ENCODE results near the gene DLST.

DLST gene

DNA sequence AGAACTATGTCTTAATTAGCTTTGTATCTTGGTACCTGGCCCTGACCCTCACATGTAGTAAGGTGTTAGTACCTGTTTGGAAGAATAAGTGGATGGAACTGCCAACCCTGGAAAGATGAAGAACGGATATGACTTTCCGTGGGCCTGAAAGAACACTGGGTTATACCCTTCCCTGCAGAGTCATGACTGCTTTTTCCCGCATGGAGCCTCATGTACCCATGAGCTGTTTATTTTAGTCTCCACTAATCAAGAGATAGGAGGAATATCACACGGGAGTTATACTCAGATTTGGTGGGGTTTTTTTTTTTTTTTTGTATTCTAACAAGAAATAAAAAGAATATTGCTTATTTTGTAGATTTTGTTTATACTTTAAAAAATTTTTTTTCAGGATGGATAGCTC is 15.9 kb downstream of the DLST start:
- Histone ChIP-seq H3K27me3 (no peaks in the 10 kb centered on the region), H3K36me3 (peaks cover 96 to 100% (median 100%) of the 10 kb centered on the region in 11 experiments)
- TF ChIP-seq Cebpa-rat (IDR thresholded peaks at IDR 0.05) = no peak

DNA sequence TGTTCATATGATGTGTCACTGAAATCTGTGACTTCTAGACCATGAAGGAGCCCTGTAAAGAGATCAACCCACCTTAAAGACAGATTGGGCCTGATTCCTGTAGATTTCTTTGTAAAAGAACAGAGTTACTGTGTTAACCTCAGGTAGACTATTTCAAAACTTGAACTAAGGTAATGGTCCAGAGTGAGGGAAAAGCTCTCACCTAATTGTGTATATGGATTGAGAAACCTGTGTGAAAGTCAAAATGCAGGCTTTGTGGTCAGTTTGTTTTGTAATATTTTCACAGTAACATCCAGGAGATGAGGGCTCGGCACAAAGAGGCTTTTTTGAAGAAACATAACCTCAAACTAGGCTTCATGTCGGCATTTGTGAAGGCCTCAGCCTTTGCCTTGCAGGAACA is 16.4 kb downstream of the DLST start:
- Histone ChIP-seq H3K9ac (no peak overlapping the region), H3K9me3 (replicated peaks in 1 of 11) (no peaks in the 10 kb centered on the region), H3K4me1 (peaks cover 14 to 23% (median 18%) of the 10 kb centered on the region in 10 experiments), H4K20me1 (peaks cover 7 to 93% (median 66%) of the 10 kb centered on the region in 11 experiments; a peak in 21 of 22 replicates), H3K4me2 (no peak overlapping the region), H3K4me3 (no peak overlapping the region), H3K36me3 (peaks cover 96 to 100% (median 100%) of the 10 kb centered on the region in 11 experiments), H3K27ac (no peak overlapping the region), H3K27me3 (no peaks in the 10 kb centered on the region)
- no peak for TF ChIP-seq Cebpa-rat (IDR thresholded peaks at IDR 0.05)

More for the DNA sequence above, 15.9 kb downstream of the DLST start:
- no peak overlapping the region for H3K9ac ChIP-seq
- no peaks in the 10 kb centered on the region for H3K9me3 ChIP-seq (replicated peaks in 1 of 11)
- peaks cover 19 to 28% (median 23%) of the 10 kb centered on the region in 10 experiments for H3K4me1 ChIP-seq
- peaks cover 11 to 93% (median 66%) of the 10 kb centered on the region in 11 experiments for H4K20me1 ChIP-seq
- H3K27ac ChIP-seq = no peak overlapping the region
- H3K4me2 ChIP-seq = no peak overlapping the region
- H3K4me3 ChIP-seq = no peak overlapping the region

DNA sequence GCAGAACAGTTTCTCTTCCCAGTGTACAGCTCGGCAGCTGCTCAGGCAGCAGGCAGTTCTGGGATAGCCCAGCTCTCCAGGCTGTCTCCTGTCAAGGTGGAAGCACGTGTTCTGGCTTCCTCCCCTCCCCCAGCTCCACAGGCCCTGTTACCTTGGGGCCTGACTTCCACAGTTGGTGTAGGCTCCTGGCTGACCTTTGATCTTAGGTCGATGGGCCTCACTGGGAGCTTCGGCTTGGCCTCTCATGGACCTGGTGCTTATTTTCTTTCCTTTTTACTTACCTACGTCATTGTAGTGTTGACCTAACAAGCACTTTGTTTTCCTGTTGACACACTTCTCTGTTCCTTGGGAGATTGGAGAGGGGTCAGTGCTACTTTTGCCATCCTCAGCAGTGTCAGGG is 17.0 kb downstream of the DLST start:
- H3K36me3 ChIP-seq = peaks cover 95 to 98% (median 98%) of the 10 kb centered on the region in 11 experiments
- H3K4me1 ChIP-seq = peaks cover 8 to 17% (median 12%) of the 10 kb centered on the region in 10 experiments
- no peak overlapping the region for H3K27ac ChIP-seq
- H3K4me2 ChIP-seq = no peak overlapping the region
- no peaks in the 10 kb centered on the region for H3K9me3 ChIP-seq (replicated peaks in 1 of 11)
- no peak for TF ChIP-seq Cebpa-rat (IDR thresholded peaks at IDR 0.05)
- H4K20me1 ChIP-seq = peaks cover under 1 to 90% (median 62%) of the 10 kb centered on the region in 11 experiments; a peak in 18 of 22 replicates
- no peaks in the 10 kb centered on the region for H3K27me3 ChIP-seq
- H3K4me3 ChIP-seq = no peak overlapping the region
- H3K9ac ChIP-seq = no peak overlapping the region

DNA sequence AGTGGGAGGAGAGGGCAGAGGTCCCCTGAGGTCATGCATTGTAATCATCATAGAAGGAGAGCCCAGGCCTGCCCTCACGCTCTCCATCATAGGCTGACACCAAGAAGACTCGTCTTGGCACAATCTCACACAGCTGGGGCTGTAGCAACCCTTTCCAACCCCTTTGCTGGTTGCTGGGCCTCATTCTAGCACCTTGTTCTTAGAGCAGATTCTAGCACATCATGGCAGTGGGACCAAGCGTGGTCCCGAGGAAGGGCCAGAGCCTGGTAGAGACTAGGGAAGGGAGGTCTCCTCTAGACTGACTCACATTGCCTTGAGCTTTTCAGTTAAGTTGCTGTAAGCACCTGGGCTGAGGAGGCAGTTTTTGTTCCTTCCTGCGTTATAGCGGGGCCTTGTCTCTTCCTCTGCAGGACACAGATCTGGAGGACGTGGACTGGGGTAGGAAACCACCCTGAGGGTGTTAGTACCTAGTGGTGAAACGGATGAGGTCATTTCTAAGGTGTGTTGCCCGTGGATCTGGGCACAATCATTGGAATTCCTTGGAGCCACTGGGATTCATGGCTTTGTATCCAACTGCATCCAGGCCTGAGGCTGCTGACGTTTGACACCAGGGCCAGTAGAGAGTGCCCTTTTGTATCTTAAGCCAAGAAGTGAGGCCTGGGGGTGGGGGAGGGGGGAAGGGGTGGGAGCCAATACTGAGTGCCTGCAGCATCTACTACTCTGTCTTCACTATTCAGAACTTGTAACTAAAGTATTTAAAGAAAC is 21.4 kb downstream of the DLST start:
- H3K27me3 ChIP-seq = no peaks in the 10 kb centered on the region
- H3K9me3 ChIP-seq (replicated peaks in 1 of 11) = no peaks in the 10 kb centered on the region
- H3K9ac ChIP-seq = no peak overlapping the region
- no peak overlapping the region for H3K4me2 ChIP-seq
- peaks cover 20 to 36% (median 30%) of the 10 kb centered on the region in 10 experiments for H3K4me1 ChIP-seq
- H3K4me3 ChIP-seq = no peak overlapping the region
- peaks cover 0 to 87% (median 39%) of the 10 kb centered on the region in 11 experiments; a peak in 19 of 22 replicates for H4K20me1 ChIP-seq
- H3K27ac ChIP-seq = no peak overlapping the region
- H3K36me3 ChIP-seq = peaks cover 59 to 84% (median 74%) of the 10 kb centered on the region in 11 experiments
- TF ChIP-seq Cebpa-rat (IDR thresholded peaks at IDR 0.05) = no peak

DNA sequence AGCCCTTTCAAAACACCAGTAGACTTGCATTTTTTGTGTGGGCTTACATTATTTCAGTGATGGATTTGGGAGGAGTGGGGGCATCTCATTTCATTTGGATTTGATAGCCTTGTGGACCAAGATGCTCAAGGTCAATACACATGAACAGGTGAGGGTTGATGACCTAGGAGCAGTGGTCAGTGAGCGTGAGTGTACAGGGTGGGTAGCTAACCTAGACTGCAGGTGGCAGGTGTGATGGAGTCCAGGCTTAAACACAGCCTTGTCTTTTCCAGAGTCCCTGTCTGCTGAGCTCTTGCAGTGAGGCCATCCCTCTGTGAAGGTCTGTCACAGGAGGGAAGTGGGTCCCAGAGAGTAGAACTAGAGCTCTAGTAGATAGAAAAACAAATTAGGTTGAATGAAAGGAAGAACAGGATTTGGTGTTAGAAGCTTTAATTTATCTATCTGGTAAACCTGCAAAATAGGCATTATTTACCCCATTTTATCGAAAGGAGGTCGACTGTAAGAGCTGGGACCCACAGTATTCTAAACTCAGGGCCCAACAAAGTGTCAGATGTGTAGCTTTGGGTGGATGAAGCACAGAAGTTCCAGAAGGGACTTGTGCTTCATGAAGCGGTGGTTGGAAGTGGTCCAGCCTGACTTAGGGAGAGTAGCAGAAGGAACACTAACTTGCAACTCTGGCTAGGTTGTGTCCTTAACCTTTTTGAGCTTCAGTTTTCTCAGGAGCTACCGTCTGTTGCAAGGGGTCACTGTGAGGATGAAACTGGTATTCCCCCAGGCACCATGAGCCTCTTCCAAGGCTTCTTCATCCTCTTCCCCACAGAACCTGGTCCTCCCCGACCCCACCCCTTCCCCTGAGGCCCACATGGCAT is 23.2 kb downstream of the DLST start:
- peaks cover 20 to 39% (median 33%) of the 10 kb centered on the region in 10 experiments for H3K4me1 ChIP-seq

DNA sequence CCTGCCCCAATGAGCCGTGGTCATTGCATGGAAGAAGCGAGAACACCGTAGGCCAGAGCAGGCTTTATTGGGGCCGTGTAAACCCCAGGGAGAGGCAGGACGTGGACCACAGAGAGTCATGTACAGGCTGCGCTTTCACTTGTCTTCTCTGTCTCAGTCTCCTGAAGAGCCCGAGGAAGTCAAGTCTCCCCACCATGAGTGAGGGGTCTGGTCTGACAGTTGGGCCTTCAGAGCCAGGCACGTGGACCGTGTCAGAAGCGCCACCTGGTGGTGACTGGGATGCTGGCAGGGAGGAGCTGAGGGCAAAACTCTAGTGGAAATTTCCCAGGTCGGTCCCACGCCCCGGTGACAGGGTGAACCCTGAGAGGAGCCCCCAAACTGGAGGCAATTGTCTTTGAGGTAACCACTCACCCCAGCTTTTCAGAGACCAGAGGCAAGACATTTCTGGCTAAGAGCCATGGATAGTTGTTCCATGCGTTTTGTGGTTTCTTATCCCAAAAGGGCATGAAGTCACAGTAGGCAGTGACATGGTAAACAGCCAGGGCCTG is 24.0 kb downstream of the DLST start:
- H3K4me2 ChIP-seq = peak overlapping the region in 9 of 11 experiments; percentile 3 to 53 (median 40); a peak in 14 of 22 replicates
- no peak for TF ChIP-seq Cebpa-rat (IDR thresholded peaks at IDR 0.05)
- H3K36me3 ChIP-seq = peaks cover 34 to 59% (median 49%) of the 10 kb centered on the region in 11 experiments
- H3K9ac ChIP-seq = peak overlapping the region in 3 of 11 experiments; percentile 22 to 35 (median 32); a peak in 4 of 22 replicates
- no peaks in the 10 kb centered on the region for H3K9me3 ChIP-seq (replicated peaks in 1 of 11)
- no peaks in the 10 kb centered on the region for H3K27me3 ChIP-seq
- no peak overlapping the region for H3K4me3 ChIP-seq
- H3K27ac ChIP-seq = peak overlapping the region in 3 of 11 experiments; percentile 10 to 47 (median 24); a peak in 3 of 22 replicates
- H4K20me1 ChIP-seq = peaks cover 0 to 74% (median 34%) of the 10 kb centered on the region in 11 experiments; a peak in 19 of 22 replicates
- peaks cover 20 to 41% (median 36%) of the 10 kb centered on the region in 10 experiments for H3K4me1 ChIP-seq

More for the DNA sequence above, 23.2 kb downstream of the DLST start:
- no peak overlapping the region; a peak in 1 of 22 replicates for H3K9ac ChIP-seq
- H3K4me3 ChIP-seq = no peak overlapping the region
- TF ChIP-seq Cebpa-rat (IDR thresholded peaks at IDR 0.05) = no peak
- H3K27ac ChIP-seq = no peak overlapping the region; a peak in 1 of 22 replicates
- H3K27me3 ChIP-seq = no peaks in the 10 kb centered on the region
- peaks cover 0 to 82% (median 38%) of the 10 kb centered on the region in 11 experiments; a peak in 19 of 22 replicates for H4K20me1 ChIP-seq
- peak overlapping the region in 7 of 11 experiments; percentile 9 to 53 (median 50); a peak in 9 of 22 replicates for H3K4me2 ChIP-seq
- H3K9me3 ChIP-seq (replicated peaks in 1 of 11) = no peaks in the 10 kb centered on the region
- peaks cover 42 to 67% (median 57%) of the 10 kb centered on the region in 11 experiments for H3K36me3 ChIP-seq

DNA sequence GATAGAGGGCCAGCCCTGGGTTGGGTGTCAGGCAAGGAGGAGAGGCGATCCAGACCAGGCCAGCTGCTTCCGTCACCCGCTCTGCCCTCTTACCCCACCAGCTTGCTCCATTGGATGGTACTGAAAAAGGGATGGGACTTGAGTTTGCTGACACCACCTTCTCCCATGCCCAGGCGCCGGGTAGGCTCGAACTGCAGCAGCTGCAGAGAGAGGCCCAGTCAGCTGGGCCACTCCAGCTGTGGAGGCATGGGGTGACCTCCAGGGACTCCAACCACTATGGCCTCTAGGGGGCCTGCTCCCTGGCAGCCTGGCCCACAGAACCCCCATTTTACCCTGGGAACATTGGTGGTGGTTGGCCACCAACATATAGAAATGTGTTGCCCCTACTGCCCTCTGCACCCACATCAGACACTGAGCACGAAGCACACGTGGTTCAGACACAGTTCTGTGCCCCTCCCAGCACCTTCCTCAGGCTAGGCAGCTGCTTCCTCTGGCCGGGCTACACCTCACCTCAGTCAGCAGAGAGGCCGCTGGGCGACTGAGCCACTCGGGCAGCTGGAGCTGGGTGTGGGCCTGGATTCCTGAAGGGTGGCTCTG is 25.3 kb downstream of the DLST start:
- Histone ChIP-seq H3K9ac (peak overlapping the region in 8 of 11 experiments; percentile 2 to 53 (median 24); a peak in 5 of 22 replicates), H3K27ac (peak overlapping the region in 7 of 11 experiments; percentile 9 to 56 (median 24); a peak in 10 of 22 replicates), H3K4me1 (peaks cover 20 to 46% (median 40%) of the 10 kb centered on the region in 10 experiments), H3K36me3 (peaks cover 20 to 45% (median 35%) of the 10 kb centered on the region in 11 experiments), H3K27me3 (no peaks in the 10 kb centered on the region), H4K20me1 (peaks cover 0 to 61% (median 25%) of the 10 kb centered on the region in 11 experiments; a peak in 18 of 22 replicates), H3K9me3 (replicated peaks in 1 of 11) (no peaks in the 10 kb centered on the region), H3K4me3 (no peak overlapping the region), H3K4me2 (peak overlapping the region; percentile 20 to 74 (median 61); a peak in 21 of 22 replicates)
- no peak for TF ChIP-seq Cebpa-rat (IDR thresholded peaks at IDR 0.05)

DNA sequence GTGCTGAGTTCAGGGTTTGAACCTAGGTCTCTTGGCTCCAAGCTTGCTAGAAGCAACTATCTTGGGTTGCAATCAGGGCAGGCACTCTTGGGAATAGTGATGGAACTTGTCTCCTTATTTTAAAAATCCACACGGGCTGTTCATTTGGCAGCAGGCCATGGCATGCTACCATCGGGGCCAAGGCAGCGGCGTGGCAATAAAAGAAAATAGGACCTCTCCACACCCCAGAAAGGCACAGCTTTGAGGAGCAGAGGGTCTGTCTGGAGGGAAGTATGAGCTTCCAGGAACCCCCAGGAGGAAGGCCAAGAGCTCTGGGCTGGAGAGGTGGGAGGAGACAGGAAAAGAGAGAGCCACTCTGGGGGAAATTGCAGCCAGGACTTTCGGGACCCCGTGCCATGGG is 26.0 kb downstream of the DLST start:
- Histone ChIP-seq H3K4me1 (peaks cover 20 to 46% (median 40%) of the 10 kb centered on the region in 10 experiments), H3K9me3 (replicated peaks in 1 of 11) (no peaks in the 10 kb centered on the region), H3K36me3 (peaks cover 13 to 38% (median 28%) of the 10 kb centered on the region in 11 experiments), H3K9ac (peak overlapping the region in 7 of 11 experiments; percentile 4 to 53 (median 23); a peak in 5 of 22 replicates), H3K27ac (peak overlapping the region in 7 of 11 experiments; percentile 9 to 56 (median 24); a peak in 7 of 22 replicates), H3K27me3 (no peaks in the 10 kb centered on the region), H4K20me1 (peaks cover 0 to 54% (median 20%) of the 10 kb centered on the region in 11 experiments; a peak in 18 of 22 replicates), H3K4me3 (no peak overlapping the region), H3K4me2 (peak overlapping the region; percentile 20 to 74 (median 61); a peak in 19 of 22 replicates)
- no peak for TF ChIP-seq Cebpa-rat (IDR thresholded peaks at IDR 0.05)

All from BLaER1 treated with 17β-estradiol and CSF1 and Interleukin-3, amounts not matched to agents 10 nM and 100 nM (cell line).